ENCODE measurements around the gene HOXB3.

The HOXB3 gene

DNA sequence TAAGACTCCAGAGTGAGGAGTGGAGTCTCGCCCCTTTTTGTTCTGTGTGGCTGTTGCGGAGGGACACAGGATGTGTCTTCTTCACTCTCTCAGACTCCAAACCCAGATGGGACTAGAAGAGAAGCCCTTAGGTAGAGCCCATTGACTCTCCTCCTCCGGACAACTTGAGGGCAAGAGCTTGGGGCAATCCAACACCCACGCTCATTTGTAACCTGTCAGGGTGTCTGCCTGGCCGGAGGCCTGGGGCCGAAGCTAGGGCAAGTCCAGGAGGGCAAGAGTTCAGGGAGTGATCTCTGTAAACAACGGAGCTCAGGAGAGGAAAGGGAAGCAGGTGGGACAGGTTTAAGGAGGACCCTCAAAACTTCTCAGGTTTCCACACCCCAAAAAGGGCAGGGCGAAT is 57.8 kb downstream of the HOXB3 start:
- TF ChIP-seq ZFX (IDR thresholded peaks at IDR 0.05) = no peak
- TF ChIP-seq, protein P1, sequence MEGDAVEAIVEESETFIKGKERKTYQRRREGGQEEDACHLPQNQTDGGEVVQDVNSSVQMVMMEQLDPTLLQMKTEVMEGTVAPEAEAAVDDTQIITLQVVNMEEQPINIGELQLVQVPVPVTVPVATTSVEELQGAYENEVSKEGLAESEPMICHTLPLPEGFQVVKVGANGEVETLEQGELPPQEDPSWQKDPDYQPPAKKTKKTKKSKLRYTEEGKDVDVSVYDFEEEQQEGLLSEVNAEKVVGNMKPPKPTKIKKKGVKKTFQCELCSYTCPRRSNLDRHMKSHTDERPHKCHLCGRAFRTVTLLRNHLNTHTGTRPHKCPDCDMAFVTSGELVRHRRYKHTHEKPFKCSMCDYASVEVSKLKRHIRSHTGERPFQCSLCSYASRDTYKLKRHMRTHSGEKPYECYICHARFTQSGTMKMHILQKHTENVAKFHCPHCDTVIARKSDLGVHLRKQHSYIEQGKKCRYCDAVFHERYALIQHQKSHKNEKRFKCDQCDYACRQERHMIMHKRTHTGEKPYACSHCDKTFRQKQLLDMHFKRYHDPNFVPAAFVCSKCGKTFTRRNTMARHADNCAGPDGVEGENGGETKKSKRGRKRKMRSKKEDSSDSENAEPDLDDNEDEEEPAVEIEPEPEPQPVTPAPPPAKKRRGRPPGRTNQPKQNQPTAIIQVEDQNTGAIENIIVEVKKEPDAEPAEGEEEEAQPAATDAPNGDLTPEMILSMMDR (conservative IDR thresholded peaks at IDR 0.05) = no peak

DNA sequence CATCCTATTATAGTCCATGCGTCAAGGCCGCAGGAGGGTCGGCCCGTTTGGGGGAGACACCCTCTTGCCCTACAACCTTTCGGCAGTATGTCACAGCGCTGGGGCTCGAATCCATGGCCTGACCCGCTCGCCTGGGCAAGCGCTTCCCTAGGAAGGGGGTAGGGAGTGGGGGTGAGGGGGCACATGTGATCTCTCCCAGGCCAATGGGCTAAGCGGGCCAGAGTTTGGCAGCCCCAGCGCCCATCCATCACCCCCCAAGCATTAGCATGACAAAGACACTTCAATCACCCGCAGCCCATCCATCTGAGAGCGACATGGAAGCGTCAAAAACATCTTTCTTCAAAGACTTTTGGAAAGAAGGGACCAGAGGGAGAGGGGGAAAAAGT is 59.2 kb downstream of the HOXB3 start, which contains the start of gene HOXB1:
Gene HOXB1 (minus strand): TSS at position 125 of the 386 bp plus-strand sequence. CDS start 107 bp downstream, at position 18.
- no peak for TF ChIP-seq ZFX (IDR thresholded peaks at IDR 0.05)
- TF ChIP-seq, protein P1 (conservative IDR thresholded peaks at IDR 0.05) = no peak
- no peak within 1 kb of the TSS for H3K27ac ChIP-seq

More for the DNA sequence above, 57.8 kb downstream of the HOXB3 start:
- H3K27ac ChIP-seq = no peak overlapping the region

DNA sequence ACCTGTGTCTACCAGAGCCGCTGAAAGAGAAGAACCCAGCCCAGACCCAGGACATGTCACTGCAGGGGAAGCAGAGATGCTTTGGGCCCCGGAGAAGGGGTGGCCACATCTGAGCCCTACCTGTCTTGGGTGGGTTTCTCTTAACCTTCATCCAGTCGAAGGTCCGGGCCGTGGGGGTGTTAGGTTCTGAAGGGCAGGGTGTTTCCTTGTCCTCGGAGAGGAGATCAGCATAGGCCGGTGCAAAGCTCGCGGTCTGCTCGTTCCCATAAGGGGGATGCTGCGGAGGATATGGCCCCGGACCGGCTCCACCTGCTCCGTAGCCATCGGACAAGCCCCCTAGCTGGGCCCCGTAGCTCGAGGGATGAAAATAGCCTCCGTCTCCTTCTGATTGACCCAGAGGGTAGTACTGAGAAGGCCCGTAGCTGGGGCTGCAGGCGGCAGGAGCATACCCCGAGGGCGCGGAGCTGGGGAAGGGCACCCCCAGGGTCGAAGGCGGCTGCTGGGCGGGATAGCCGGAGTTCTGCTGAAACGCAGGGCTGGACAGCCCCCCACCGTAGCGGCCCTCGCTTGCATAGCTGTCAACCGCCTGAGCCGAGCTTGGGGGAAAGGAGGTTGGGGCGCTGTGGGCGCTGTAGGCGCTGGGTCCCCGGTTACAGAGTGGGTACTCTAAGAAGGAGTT is 59.7 kb downstream of the HOXB3 start:
- TF ChIP-seq, protein P1 (conservative IDR thresholded peaks at IDR 0.05) = no peak
- no peak for TF ChIP-seq ZFX (IDR thresholded peaks at IDR 0.05)
- no peak overlapping the region for H3K27ac ChIP-seq

DNA sequence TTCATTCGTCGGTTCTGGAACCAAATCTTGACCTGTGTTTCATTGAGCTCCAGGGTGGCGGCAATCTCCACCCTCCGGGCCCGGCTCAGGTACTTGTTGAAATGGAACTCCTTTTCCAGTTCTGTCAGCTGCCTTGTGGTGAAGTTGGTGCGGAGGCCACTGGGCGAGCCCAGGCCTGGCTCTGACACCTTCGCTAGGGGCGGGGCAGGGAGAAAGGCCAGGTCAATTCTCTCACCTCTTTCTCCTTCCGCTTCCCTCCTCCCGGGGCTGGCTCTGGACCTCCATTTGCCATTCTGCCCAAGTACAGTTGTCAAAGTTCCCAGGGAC is 60.4 kb downstream of the HOXB3 start:
- no peak overlapping the region for H3K27ac ChIP-seq
- no peak for TF ChIP-seq ZFX (IDR thresholded peaks at IDR 0.05)
- TF ChIP-seq, protein P1 (conservative IDR thresholded peaks at IDR 0.05) = no peak

DNA sequence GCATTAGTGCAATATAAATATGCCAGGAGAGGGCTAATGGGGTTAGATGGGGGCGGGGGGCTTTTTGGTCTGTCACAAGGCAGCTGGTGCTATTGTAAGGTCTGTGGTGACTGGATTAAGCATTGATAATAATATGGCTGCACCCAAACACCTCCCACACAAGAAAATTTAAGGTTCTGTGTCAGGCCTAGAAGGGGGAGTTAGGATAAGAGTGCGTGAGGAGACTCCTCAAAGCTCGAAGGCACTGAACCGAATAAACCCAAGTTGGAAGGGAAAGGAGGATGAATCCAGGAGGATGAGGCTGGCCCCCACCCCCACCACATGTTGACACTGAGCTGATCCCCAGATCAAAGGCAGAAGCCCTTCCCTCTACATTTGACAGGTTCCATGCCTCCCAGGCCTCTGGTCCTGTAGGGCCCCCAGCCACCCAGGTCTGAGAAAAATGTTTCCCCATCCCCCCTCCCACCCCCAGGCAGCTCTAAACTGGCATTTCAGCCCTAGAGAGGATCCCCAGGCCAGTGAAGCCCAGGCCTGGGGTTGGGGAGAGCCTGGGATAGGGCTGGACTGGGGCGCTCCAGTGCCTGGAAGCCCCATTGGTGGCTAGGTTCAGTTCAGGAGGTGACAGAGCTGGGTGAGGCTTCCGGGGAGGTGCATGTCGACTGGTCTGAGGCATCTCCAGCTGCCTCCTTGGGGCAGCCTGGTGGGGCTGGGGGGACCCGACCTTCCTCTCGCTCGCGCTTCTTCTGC is 60.9 kb downstream of the HOXB3 start:
- no peak overlapping the region for H3K27ac ChIP-seq
- TF ChIP-seq, protein P1 (conservative IDR thresholded peaks at IDR 0.05) = no peak
- no peak for TF ChIP-seq ZFX (IDR thresholded peaks at IDR 0.05)

DNA sequence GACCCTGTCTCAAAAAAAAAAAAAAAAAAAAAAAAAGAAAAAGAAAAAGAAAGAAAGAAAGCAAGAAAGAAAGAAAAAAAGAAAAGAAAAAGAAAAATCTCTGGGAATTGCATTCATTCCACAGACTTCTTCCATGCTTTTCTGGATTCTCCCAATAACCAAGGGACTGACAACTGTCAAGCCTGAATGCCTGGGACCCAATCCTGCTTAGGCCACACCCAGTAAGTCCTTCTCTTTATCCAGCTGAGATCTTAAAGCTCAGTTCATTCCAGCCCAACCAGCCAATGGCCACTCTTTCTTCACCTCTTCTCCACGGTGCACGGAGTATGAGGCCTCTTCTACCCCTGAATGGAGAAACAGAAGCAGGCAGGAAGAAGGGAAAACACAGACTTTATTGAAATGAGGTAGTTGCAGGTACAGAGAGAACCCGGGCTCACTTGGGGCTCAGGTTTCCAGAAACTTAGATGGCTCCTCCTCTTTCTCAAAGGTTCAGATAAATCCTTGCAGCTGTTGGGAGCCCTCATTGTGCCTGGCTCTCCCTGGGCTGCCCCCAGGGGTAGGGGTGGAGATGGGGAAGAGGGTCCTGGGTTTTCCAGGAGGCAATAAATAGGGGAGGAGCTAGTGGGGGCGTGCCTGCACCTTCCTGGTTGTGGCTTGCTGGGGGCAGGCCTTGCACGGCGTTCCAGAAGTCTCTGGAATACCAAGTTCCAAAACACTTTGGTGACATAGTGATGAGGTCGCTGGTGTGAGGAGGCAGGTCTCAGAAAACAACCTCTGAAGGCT is 61.7 kb downstream of the HOXB3 start:
- no peak overlapping the region for H3K27ac ChIP-seq
- TF ChIP-seq ZFX (IDR thresholded peaks at IDR 0.05) = no peak
- TF ChIP-seq, protein P1 (conservative IDR thresholded peaks at IDR 0.05) = no peak

DNA sequence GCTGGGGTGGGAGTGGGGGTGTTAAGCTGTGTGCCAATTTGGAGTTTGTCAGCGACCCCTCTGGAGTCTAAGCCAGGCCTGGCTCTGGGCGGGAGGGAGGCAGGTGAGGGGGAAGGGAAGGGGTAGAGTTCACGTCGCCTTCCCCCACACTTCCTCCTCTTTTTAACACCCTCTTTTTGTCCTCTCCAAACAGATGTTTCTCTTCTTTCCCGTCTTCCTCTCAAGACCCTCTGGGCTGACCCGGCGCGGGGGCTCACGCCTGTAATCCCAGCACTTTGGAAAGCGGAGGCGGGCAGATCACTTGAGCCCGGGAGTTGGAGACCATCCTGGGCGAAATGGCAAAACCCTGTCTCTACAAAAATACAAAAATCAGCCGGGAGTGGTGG is 62.5 kb downstream of the HOXB3 start:
- no peak overlapping the region for H3K27ac ChIP-seq
- TF ChIP-seq, protein P1 (conservative IDR thresholded peaks at IDR 0.05) = no peak
- no peak for TF ChIP-seq ZFX (IDR thresholded peaks at IDR 0.05)
